SK-N-MC (cell line): ENCODE measurements around the gene SLC37A1.

Source experiments
- DNase-seq: peaks from one replicate; pipeline ENCODE4 v3.0.0-alpha.2; 2011; ENCODE audit warnings: low read depth, low spot score
- H3K27ac ChIP-seq: fragments of 200-600 bp; sonication (generic); 2 replicates; pipeline ENCODE4 v1.5.1; 2016; ENCODE audit warnings: mixed run types
- H3K36me3 ChIP-seq: fragments of 200-600 bp; sonication (generic); 2 replicates; pipeline ENCODE4 v1.6.1; 2017; ENCODE audit warnings: antibody characterized with exemption, low read length, mixed read lengths; ENCODE audit not compliant: insufficient read depth
- H3K4me3 ChIP-seq: fragments of 200-600 bp; sonication (generic); 2 replicates; pipeline ENCODE4 v1.5.1; 2016
- H3K9ac ChIP-seq: fragments of 200-600 bp; sonication (generic); 2 replicates; pipeline ENCODE4 v1.8.0; 2017; ENCODE audit warnings: mixed run types, mixed read lengths; ENCODE audit not compliant: insufficient read length
- H3K9me3 ChIP-seq: fragments of 200-600 bp; sonication (generic); 2 replicates; pipeline ENCODE4 v1.6.1; 2017; ENCODE audit warnings: low read depth, mild to moderate bottlenecking, antibody characterized with exemption, low read length, moderate library complexity, mixed read lengths
- EZH2 ChIP-seq: fragments of 200-600 bp; sonication (generic); IDR thresholded peaks from one replicate; pipeline ENCODE4 v1.6.1; 2017; ENCODE audit warnings: antibody characterized with exemption
- FOXP2 ChIP-seq: optimal IDR thresholded peaks from 2 replicates; pipeline ENCODE3; 2011; ENCODE audit warnings: mild to moderate bottlenecking, moderate library complexity; ENCODE audit not compliant: insufficient read depth; ENCODE audit errors: extremely low read length, control extremely low read depth
- POLR2AphosphoS5 ChIP-seq: IDR thresholded peaks from 2 replicates; pipeline ENCODE4 v1.6.1; 2012; ENCODE audit warnings: mild to moderate bottlenecking, low read depth, low read length, borderline replicate concordance

Gene SLC37A1

DNA sequence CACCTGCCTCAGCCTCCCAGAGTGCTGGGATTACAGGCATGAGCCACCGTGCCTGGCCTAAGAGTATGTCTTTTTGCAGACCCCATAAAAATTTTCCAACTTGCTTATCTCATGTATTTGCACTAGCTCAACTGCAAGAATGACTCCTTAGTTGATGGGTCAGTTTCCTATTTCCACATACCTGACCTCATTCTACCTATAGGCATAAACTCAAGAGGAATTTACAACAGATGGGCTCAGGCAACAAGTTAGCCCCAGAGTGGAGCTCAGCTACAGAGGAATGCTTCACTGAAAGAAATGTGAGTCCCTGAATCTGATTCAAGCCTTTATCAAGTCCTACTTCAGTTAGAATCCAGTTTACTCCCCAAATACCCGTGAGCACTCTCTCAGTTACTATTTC is 5.3 kb upstream of the SLC37A1 start:
- no peaks in the 10 kb centered on the region for H3K36me3 ChIP-seq
- DNase-seq: no peak
- H3K4me3 ChIP-seq: no peak overlapping the region
- H3K9me3 ChIP-seq: no peaks in the 10 kb centered on the region
- no peak overlapping the region for H3K9ac ChIP-seq
- H3K27ac ChIP-seq: no peak overlapping the region
- TF ChIP-seq EZH2 (no peak), POLR2AphosphoS5 (no peak), FOXP2 (no peak)

DNA sequence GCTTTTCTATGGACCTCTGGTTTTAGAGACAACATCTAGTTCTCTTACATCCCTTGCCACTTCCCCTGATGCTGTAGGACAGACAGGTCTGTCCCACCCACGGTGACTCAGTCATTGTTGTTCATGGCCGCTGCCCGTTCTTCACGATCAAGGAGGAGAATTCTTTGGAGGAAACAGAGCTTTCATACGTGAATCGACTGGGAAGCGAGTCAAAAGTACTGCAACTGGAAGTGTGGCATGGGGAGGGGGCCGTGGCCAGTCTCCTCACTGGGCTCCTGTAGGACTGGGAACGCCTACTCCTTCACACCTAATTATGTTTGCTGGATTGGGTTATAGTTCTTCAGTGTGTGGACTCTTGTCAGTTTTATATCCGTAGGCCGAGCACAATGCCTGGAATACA is 4.4 kb upstream of the SLC37A1 start:
- no peak overlapping the region for H3K4me3 ChIP-seq
- no peak overlapping the region for H3K9ac ChIP-seq
- H3K9me3 ChIP-seq: no peaks in the 10 kb centered on the region
- no peak overlapping the region for H3K27ac ChIP-seq
- no peak for DNase-seq
- no peaks in the 10 kb centered on the region for H3K36me3 ChIP-seq
- TF ChIP-seq FOXP2: no peak
- no peak for TF ChIP-seq POLR2AphosphoS5
- TF ChIP-seq EZH2: no peak

DNA sequence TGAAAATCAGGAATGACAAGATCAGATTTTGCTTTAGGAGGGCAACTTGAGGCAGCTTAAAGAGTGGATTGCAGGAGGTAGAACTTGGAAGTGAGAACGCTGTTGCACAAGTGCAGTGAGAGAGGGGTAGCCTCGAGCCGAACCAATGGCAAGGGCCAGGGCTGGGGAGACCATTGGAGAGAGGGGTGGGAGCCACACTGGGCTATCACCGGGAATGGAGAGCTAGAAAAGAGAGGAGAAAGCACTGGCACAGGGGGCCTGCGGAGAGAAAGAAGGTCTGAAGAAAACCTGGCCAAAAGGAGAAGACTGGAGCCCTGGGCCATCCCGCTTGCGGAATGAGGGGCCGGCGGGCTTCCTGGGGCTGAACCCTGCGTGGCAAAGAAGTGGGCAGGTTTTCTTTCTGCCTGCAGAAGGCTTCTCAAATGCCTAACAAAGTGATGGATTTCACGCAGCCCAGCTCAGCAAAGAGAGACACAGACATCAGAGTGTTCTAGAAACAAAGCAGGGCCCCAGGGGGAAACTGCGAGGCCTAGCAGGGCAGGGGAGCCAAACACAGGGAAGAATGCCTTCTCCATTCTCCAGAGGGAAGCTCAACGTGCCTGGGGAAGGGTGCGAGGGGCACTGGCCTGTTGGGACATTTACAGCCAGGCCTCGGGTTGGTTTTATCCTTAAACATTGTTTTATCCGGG is 1.2 kb upstream of the SLC37A1 start:
- no peak for TF ChIP-seq FOXP2
- TF ChIP-seq POLR2AphosphoS5: no peak
- no peak for TF ChIP-seq EZH2
- no peak overlapping the region for H3K4me3 ChIP-seq
- no peaks in the 10 kb centered on the region for H3K9me3 ChIP-seq
- DNase-seq: no peak
- H3K9ac ChIP-seq: peak overlapping the region; percentile 43
- H3K27ac ChIP-seq: peak overlapping the region; percentile 40; the same call in 1 of the 2 replicates
- H3K36me3 ChIP-seq: no peaks in the 10 kb centered on the region

DNA sequence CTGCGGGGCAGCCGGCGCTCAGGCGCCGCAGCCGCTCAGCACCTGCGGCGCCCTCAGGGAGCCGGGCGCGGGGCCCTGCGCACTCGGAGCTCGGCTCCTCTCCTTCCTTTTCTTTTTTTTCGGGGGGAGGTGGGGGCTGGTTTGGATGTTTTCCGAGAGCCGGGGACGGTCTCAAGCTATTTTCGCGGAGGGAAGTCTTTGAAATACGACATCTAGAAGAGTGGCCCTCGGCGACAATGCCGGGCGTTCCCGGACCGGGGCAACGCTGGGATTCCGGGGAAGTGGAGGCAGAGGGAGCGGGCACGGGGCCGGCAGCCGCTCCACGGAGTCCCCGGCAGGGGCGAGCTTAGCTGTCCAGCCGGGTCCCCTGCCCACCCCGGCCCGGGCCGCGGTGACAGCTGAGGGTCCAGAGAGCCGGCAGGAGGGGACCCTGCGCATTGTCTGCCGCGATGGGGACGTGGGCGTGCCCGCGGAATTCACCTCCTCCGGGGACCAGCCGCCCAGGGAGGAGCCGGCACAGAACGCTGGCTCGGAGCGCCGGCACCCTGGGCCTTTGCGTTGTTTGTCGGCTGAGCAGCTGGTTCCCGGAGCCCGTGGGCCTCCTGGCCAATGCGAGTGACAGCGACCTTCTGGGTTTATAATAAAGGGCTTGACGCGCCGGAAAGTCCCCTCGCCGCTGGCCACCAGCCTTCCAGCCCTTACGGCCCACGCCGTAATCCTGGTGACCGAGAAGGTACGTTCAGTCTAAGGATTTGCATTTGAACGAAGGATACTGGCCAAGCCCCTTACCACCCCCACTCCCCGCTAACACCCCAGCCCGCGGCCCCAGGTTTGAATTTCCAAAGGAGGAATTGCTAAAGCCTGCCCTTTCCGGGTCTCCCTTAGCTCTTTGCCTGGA is 582 bp downstream of the SLC37A1 start:
- TF ChIP-seq FOXP2 (no peak), POLR2AphosphoS5 (no peak), EZH2 (no peak)
- Histone ChIP-seq H3K36me3 (no peaks in the 10 kb centered on the region), H3K9ac (peak overlapping the region; percentile 77), H3K27ac (no peak overlapping the region), H3K4me3 (peak overlapping the region; percentile 94), H3K9me3 (no peaks in the 10 kb centered on the region)
- DNase-seq: no peak

DNA sequence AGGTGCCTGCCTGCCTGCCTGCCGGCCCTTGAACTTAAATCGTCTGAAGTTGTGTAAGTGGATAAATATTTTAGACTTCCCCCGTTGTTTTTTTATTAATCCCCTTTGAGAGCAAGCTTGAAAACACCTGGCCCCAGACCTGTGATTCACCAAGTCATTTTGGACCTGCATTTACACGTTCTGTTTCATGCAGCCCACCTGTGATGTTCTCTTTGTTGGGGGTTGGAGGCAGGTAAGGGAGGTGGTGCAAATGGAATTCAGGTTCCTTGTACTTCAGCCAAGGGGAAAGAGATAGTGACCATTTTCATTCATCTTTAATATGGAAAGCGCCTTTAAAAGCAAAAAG is 1.2 kb downstream of the SLC37A1 start:
- TF ChIP-seq FOXP2 (no peak), POLR2AphosphoS5 (no peak), EZH2 (no peak)
- Histone ChIP-seq H3K9ac (peak overlapping the region; percentile 77), H3K27ac (no peak overlapping the region), H3K9me3 (no peaks in the 10 kb centered on the region), H3K36me3 (no peaks in the 10 kb centered on the region), H3K4me3 (peak overlapping the region; percentile 94)
- no peak for DNase-seq

DNA sequence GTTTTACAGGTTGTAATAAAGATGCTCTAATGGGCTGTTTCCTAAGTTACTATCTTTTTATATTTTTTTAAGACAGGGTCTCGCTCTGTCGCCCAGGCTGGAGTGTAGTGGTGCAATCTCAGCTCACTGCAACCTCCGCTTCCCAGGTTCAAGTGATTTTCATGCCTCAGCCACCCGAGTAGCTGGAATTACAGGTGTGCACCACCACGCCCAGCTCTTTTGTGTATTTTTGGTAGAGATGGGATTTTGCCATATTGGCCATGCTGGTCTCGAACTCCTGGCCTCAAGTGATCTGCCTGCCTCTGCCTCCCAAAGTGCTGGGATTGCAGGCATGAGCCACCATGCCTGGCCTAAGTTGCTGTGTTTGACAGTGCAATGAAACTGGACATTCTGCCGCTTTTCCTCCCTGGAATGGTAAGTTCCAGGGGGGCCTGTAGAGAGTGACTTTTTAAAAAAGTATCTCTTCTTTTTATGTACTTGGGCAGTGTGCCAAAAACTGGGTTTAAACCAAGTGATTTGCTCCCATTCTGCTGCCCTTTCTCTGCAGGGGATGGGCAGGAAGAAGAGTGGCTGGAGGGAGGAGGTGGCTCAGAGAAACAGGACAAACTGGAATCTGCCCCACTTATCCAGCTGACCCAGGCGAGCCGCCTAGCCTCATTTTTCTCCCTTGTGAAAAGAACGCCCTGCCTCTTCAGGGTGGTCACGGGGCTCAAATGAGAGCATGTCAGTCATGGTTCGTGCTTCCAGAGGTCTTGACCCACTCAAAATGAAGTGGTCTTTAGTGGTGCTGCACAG is 2.3 kb downstream of the SLC37A1 start:
- H3K4me3 ChIP-seq: no peak overlapping the region; the same call in 1 of the 2 replicates
- no peak overlapping the region for H3K27ac ChIP-seq
- H3K9ac ChIP-seq: no peak overlapping the region

DNA sequence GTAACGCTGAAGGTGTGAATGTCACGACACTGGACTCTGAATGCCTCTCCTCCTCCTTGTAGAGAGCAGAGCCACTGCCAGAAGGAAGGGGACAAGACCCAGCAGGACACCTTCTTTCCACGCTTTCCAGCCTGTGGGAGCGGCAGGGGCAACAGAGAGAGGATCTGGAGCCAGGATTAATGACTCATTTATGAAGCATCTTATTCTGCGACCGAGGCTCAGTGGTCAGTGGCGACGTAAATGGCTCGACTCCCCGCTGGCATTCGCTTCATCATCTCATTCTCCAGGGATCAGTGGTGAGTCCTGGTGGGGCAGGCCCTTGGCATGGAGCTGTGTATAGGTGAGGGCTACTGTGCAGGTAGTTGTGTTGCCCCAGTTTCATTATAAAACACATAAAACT is 4.6 kb downstream of the SLC37A1 start:
- no peak overlapping the region for H3K4me3 ChIP-seq
- DNase-seq: no peak
- no peaks in the 10 kb centered on the region for H3K36me3 ChIP-seq
- no peak overlapping the region for H3K27ac ChIP-seq
- no peak overlapping the region for H3K9ac ChIP-seq
- no peak for TF ChIP-seq POLR2AphosphoS5
- no peak for TF ChIP-seq EZH2
- no peak for TF ChIP-seq FOXP2
- no peaks in the 10 kb centered on the region for H3K9me3 ChIP-seq

More for the DNA sequence above, 2.3 kb downstream of the SLC37A1 start:
- no peak for TF ChIP-seq EZH2
- no peak for TF ChIP-seq POLR2AphosphoS5
- no peak for TF ChIP-seq FOXP2
- H3K9me3 ChIP-seq: no peaks in the 10 kb centered on the region
- no peaks in the 10 kb centered on the region for H3K36me3 ChIP-seq
- DNase-seq: no peak

DNA sequence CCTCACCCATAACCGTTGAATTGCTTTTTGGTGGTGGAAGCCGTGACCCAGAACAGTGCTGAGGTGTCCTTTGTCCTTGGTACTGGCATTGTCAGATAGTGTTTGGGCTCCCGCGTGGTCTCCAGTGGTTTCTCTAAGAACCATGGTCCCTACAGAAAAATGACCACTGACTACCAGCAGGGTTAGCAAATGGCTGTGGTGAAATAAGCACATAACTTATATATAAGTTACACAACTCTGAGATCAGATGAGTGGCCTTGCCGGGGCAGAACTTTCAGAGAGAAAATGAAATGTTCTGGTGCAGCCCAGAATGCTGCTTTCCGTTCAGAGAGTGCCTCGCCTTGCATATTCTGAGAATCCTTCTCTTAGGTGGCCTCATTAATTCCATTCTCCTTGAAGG is 5.0 kb downstream of the SLC37A1 start:
- H3K9me3 ChIP-seq: no peaks in the 10 kb centered on the region
- H3K36me3 ChIP-seq: no peaks in the 10 kb centered on the region
- no peak overlapping the region for H3K4me3 ChIP-seq
- no peak for TF ChIP-seq POLR2AphosphoS5
- no peak overlapping the region for H3K27ac ChIP-seq
- no peak overlapping the region for H3K9ac ChIP-seq
- no peak for DNase-seq

DNA sequence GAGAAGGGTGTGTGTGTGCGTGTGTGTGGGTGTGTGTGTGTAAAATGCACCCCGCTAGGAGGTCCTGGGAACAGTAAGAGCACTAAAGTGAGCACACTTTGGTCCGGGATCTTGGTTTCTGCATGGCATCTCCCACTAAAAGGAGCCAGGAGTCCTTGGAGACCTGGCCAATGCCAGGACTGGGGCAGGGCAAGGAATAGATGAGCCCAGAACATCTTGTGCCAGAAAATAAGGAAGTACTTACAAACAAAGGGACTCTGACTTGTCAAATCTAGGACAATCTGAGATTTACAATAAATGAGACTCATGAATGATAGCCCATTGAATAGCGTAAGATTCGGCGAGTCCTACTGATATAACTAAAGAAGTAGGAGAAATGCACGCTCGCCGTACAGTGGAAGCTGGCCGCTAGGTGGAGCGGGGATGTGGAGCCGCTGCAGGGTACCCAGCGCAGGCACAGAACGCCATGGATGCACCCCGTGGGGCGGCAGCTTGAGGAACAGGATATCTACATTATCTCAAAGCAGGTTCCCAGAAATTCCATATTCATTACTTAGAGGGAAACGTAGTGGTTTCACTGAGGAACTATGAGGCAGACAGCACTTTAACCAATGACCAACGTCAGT is 7.1 kb downstream of the SLC37A1 start:
- Histone ChIP-seq H3K9ac (no peak overlapping the region), H3K27ac (no peak overlapping the region), H3K9me3 (no peaks in the 10 kb centered on the region), H3K36me3 (no peaks in the 10 kb centered on the region), H3K4me3 (no peak overlapping the region)
- no peak for TF ChIP-seq EZH2
- TF ChIP-seq FOXP2: no peak
- TF ChIP-seq POLR2AphosphoS5: no peak
- no peak for DNase-seq
